Ascending aorta (tissue), 2 donors: ENCODE results near the gene ZFHX2. TPM values are rescaled to one million over a fixed set of nuclear protein-coding genes. Genes with fewer than 3 reads are reported as not detected.

Source experiments
- DNase-seq, 2 donors: peaks; one replicate each; pipeline ENCODE4 v3.0.0-alpha.2; 2019; ENCODE audit warnings: low spot score in 2 of 2
- H3K27ac ChIP-seq, 2 donors: fragments of 200-600 bp; sonication (generic); one replicate each; pipeline ENCODE4 v1.5.1; 2016 to 2017; ENCODE audit warnings: mild to moderate bottlenecking in 1 of 2
- H3K27me3 ChIP-seq: fragments of 200-600 bp; sonication (generic); one replicate; pipeline ENCODE4 v1.5.1; 2017
- H3K36me3 ChIP-seq, 2 donors: fragments of 200-600 bp; sonication (generic); one replicate each; pipeline ENCODE4 v1.5.1; 2016
- H3K4me1 ChIP-seq, 2 donors: fragments of 200-600 bp; sonication (generic); one replicate each; pipeline ENCODE4 v1.5.1; 2016 to 2017; ENCODE audit warnings: mild to moderate bottlenecking in 1 of 2
- H3K4me3 ChIP-seq, 2 donors: fragments of 200-600 bp; sonication (generic); one replicate each; pipeline ENCODE4 v1.5.1; 2016 to 2017; ENCODE audit warnings: mild to moderate bottlenecking in 1 of 2
- H3K9me3 ChIP-seq, 2 donors: fragments of 200-600 bp; sonication (generic); one replicate each; pipeline ENCODE4 v1.5.1; 2016
- CTCF ChIP-seq, 3 experiments: fragments of 200-600 bp in 2 of 3; fragments of 450-650 bp in 1 of 3; sonication (generic) in 2 of 3; IDR thresholded peaks; one replicate each; pipeline ENCODE4 v1.5.1; 2016 to 2019; ENCODE audit warnings: antibody characterized with exemption in 3 of 3, mild to moderate bottlenecking in 1 of 3, moderate library complexity in 1 of 3
- intact Hi-C: fragments of 100-400 bp; cut with DNase I; formaldehyde crosslinking; loops from one replicate; pipeline ENCODE4 v1.15.1; 2023
- total RNA-seq: library from RNA; depleted of rRNA; stranded (reverse); fragments of >200 nt; gene quantifications from one replicate; pipeline ENCODE4 v1.1.0, GENCODE V29; 2016

The ZFHX2 gene
- total RNA-seq, 1 donor from 2014 or later = 1.3 TPM

GRCh38 chr14:23478109-23478759 lies 73.3 kb downstream of the ZFHX2 start:
- no peak overlapping the region for H3K27ac ChIP-seq
- H3K36me3 ChIP-seq = peaks cover 48 to 59% of the 10 kb centered on the region in 2 donors
- TF ChIP-seq CTCF (IDR thresholded peaks at IDR 0.05) = peak; percentile 42 to 67 (median 62)
- no peaks in the 10 kb centered on the region for H3K27me3 ChIP-seq
- peak in 1 of 2 donors; percentile 73 for DNase-seq
- no peaks in the 10 kb centered on the region for H3K9me3 ChIP-seq
- intact Hi-C loops = loop anchor here (1.0 to 10.0 kb wide), 2 partner anchors 84 to 637 kb away; partner anchors contain the start of genes DCAF11 and NRL
- H3K4me3 ChIP-seq = no peak overlapping the region
- H3K4me1 ChIP-seq = no peaks in the 10 kb centered on the region

- Histone ChIP-seq H3K4me1 (peaks cover 0 to 7% of the 10 kb centered on the region in 2 donors), H3K9me3 (no peaks in the 10 kb centered on the region), H3K27ac (no peak overlapping the region), H3K36me3 (peaks cover 40 to 49% of the 10 kb centered on the region in 2 donors), H3K4me3 (no peak overlapping the region), H3K27me3 (no peaks in the 10 kb centered on the region)
- intact Hi-C loops = loop anchor here (10.0 kb wide), 1 partner anchor 644 kb away; the partner anchor contains the start of genes DCAF11 and NRL
- no peak for TF ChIP-seq CTCF (IDR thresholded peaks at IDR 0.05)
- DNase-seq = no peak
Measured at GRCh38 chr14:23470947-23471346, 80.6 kb downstream of the ZFHX2 start.

Other genes starting within 250 kb of the ZFHX2 start
- gene PPP1R3E, start 248.9 kb downstream of the ZFHX2 start, total RNA-seq = 8.9 TPM
- gene BCL2L2, start 244.9 kb downstream of the ZFHX2 start, total RNA-seq = 49.2 TPM
- gene PABPN1, start 230.3 kb downstream of the ZFHX2 start, total RNA-seq = 90.6 TPM
- gene SLC22A17, start 198.9 kb downstream of the ZFHX2 start, total RNA-seq = 89.7 TPM
- 38.1 TPM for gene EFS, start 186.6 kb downstream of the ZFHX2 start, total RNA-seq
- not detected for gene IL25, start 179.0 kb downstream of the ZFHX2 start, total RNA-seq
- gene CMTM5, start 174.7 kb downstream of the ZFHX2 start, total RNA-seq = 2.9 TPM
- gene MYH6, start 143.5 kb downstream of the ZFHX2 start, total RNA-seq = not detected
- gene MYH7, start 116.1 kb downstream of the ZFHX2 start, total RNA-seq = not detected
- 7.8 TPM for gene NGDN, start 82.1 kb downstream of the ZFHX2 start, total RNA-seq
- gene THTPA, start 4.5 kb upstream of the ZFHX2 start, total RNA-seq = 115 TPM
- gene AP1G2, start 16.0 kb upstream of the ZFHX2 start, total RNA-seq = 56.2 TPM
- gene JPH4, start 27.0 kb upstream of the ZFHX2 start, total RNA-seq = 4.7 TPM
- gene DHRS2, start 84.6 kb upstream of the ZFHX2 start, total RNA-seq = not detected